ENCODE results near the gene TEAD1. TPM values are rescaled to one million over a fixed set of nuclear protein-coding genes. Genes with fewer than 3 reads are reported as not detected.
A peak's percentile ranks its signal among the peaks of the same experiment; 100 is the strongest.

TEAD1 gene
- total RNA-seq, 1 donor from 2014 or later: 154 TPM

- H3K4me3 Mint-ChIP-seq (ENCODE audit: unreplicated experiment): no peak overlapping the region
- no peaks in the 10 kb centered on the region for H3K9me3 Mint-ChIP-seq (ENCODE audit: unreplicated experiment)
- peaks cover 10% of the 10 kb centered on the region for H3K36me3 Mint-ChIP-seq (ENCODE audit: unreplicated experiment)
- H3K27ac Mint-ChIP-seq (ENCODE audit: unreplicated experiment): peak overlapping the region; percentile 6
- no peaks in the 10 kb centered on the region for H3K27me3 Mint-ChIP-seq (ENCODE audit: unreplicated experiment)
- H3K4me1 Mint-ChIP-seq (ENCODE audit: unreplicated experiment): peaks cover 42% of the 10 kb centered on the region
- no peak for DNase-seq (ENCODE audit: extremely low spot score, unreplicated experiment)
- TF ChIP-seq, protein P1, sequence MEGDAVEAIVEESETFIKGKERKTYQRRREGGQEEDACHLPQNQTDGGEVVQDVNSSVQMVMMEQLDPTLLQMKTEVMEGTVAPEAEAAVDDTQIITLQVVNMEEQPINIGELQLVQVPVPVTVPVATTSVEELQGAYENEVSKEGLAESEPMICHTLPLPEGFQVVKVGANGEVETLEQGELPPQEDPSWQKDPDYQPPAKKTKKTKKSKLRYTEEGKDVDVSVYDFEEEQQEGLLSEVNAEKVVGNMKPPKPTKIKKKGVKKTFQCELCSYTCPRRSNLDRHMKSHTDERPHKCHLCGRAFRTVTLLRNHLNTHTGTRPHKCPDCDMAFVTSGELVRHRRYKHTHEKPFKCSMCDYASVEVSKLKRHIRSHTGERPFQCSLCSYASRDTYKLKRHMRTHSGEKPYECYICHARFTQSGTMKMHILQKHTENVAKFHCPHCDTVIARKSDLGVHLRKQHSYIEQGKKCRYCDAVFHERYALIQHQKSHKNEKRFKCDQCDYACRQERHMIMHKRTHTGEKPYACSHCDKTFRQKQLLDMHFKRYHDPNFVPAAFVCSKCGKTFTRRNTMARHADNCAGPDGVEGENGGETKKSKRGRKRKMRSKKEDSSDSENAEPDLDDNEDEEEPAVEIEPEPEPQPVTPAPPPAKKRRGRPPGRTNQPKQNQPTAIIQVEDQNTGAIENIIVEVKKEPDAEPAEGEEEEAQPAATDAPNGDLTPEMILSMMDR (IDR thresholded peaks at IDR 0.05): no peak
Observed at GRCh38 chr11:12860827-12861226, 186.6 kb downstream of the TEAD1 start.

- DNase-seq (ENCODE audit: extremely low spot score, unreplicated experiment): no peak
- Mint-ChIP-seq H3K4me3 (ENCODE audit: unreplicated experiment) (peak overlapping the region; percentile 67), H3K27me3 (ENCODE audit: unreplicated experiment) (no peaks in the 10 kb centered on the region), H3K9me3 (ENCODE audit: unreplicated experiment) (no peaks in the 10 kb centered on the region), H3K36me3 (ENCODE audit: unreplicated experiment) (peaks cover 10% of the 10 kb centered on the region), H3K4me1 (ENCODE audit: unreplicated experiment) (peaks cover 44% of the 10 kb centered on the region), H3K27ac (ENCODE audit: unreplicated experiment) (peak overlapping the region; percentile 97)
- TF ChIP-seq, protein P1 (IDR thresholded peaks at IDR 0.05): no peak
Observed at GRCh38 chr11:12862696-12863469, 188.7 kb downstream of the TEAD1 start.

GRCh38 chr11:12863605-12864121, 189.4 kb downstream of the TEAD1 start:
- TF ChIP-seq, protein P1 (IDR thresholded peaks at IDR 0.05): no peak
- no peak for DNase-seq (ENCODE audit: extremely low spot score, unreplicated experiment)
- peaks cover 10% of the 10 kb centered on the region for H3K36me3 Mint-ChIP-seq (ENCODE audit: unreplicated experiment)
- H3K4me3 Mint-ChIP-seq (ENCODE audit: unreplicated experiment): no peak overlapping the region
- H3K4me1 Mint-ChIP-seq (ENCODE audit: unreplicated experiment): peaks cover 51% of the 10 kb centered on the region
- H3K27me3 Mint-ChIP-seq (ENCODE audit: unreplicated experiment): no peaks in the 10 kb centered on the region
- peak overlapping the region; percentile 97 for H3K27ac Mint-ChIP-seq (ENCODE audit: unreplicated experiment)
- no peaks in the 10 kb centered on the region for H3K9me3 Mint-ChIP-seq (ENCODE audit: unreplicated experiment)

DNA sequence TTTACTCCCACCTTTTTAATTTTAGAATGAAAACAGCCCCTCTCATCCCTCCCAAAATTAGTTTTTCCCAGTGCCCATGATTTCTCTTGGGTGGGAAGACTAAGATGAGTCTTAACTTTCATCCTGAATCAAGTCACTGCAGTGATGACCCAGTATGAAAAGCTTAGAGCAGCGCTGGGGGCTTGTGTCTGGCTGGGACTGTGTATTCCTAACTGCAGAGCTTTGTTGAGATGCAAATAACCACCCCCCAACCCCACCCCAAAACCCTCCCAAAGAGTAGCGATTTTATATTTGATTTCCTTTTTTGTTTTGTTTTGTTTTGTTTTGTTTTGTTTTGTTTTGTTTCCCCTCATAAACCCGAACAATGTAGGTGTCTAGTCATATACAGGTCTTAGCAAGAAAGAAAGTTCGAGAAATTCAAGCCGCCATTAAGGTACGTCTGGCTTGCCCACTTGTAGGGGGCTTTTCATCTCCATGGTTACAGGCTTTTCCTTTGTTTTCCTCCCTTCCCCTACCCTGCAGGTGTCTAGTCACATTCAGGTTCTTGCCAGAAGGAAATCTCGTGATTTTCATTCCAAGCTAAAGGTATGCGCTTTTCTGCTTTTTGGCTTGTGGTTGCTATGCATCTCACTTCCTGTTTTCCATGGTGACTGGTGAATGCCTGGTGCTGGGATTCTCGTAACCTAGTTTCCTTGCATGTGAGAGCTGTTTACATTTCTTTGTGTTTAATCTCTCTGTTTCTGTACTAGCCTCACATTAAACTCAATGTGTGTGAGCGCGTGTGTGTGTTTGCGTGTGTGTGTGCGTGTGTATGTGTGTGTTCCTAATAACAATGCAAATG, 190.3 kb downstream of the TEAD1 start:
- peak overlapping the region; percentile 27 for H3K4me3 Mint-ChIP-seq (ENCODE audit: unreplicated experiment)
- no peak for DNase-seq (ENCODE audit: extremely low spot score, unreplicated experiment)
- no peaks in the 10 kb centered on the region for H3K9me3 Mint-ChIP-seq (ENCODE audit: unreplicated experiment)
- TF ChIP-seq, protein P1 (IDR thresholded peaks at IDR 0.05): no peak
- H3K4me1 Mint-ChIP-seq (ENCODE audit: unreplicated experiment): peaks cover 56% of the 10 kb centered on the region
- no peaks in the 10 kb centered on the region for H3K27me3 Mint-ChIP-seq (ENCODE audit: unreplicated experiment)
- H3K36me3 Mint-ChIP-seq (ENCODE audit: unreplicated experiment): peaks cover 10% of the 10 kb centered on the region
- peak overlapping the region; percentile 97 for H3K27ac Mint-ChIP-seq (ENCODE audit: unreplicated experiment)
